ENCODE measurements around the gene CGREF1.

Gene CGREF1

DNA sequence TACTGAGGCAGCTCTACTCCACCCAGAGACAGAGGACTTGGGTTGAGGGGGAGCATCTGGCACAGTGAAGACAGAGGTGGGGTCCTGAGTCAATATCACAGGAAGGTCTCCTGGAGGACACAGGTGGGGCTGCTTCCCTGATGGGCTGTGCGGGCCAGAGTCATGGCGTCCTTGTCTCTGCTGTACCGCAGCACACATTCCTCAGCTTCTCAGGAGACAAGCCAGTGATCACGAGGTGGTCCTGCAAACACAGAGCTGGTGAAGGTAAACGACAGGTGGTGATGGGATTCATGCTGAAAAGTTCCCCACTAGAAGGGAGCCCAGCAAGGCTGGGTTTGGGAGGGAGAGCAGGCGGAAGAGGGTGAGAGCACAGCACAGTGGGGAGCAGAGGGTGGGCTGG lies 39.5 kb upstream of the CGREF1 start:
- in situ Hi-C loops (cut with HindIII; ENCODE audit: low sequenced_read_pairs) = no loop called here
- no peak for DNase-seq (ENCODE audit: low read depth, low spot score)
- TF ChIP-seq, protein P1, sequence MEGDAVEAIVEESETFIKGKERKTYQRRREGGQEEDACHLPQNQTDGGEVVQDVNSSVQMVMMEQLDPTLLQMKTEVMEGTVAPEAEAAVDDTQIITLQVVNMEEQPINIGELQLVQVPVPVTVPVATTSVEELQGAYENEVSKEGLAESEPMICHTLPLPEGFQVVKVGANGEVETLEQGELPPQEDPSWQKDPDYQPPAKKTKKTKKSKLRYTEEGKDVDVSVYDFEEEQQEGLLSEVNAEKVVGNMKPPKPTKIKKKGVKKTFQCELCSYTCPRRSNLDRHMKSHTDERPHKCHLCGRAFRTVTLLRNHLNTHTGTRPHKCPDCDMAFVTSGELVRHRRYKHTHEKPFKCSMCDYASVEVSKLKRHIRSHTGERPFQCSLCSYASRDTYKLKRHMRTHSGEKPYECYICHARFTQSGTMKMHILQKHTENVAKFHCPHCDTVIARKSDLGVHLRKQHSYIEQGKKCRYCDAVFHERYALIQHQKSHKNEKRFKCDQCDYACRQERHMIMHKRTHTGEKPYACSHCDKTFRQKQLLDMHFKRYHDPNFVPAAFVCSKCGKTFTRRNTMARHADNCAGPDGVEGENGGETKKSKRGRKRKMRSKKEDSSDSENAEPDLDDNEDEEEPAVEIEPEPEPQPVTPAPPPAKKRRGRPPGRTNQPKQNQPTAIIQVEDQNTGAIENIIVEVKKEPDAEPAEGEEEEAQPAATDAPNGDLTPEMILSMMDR (IDR thresholded peaks at IDR 0.05; ENCODE audit: low read depth, low read length) = no peak
- H3K4me3 ChIP-seq (ENCODE audit: low read depth, low read length) = no peak overlapping the region

GRCh38 chr2:27155069-27155520 lies 36.2 kb upstream of the CGREF1 start:
- no peak overlapping the region for H3K4me3 ChIP-seq (ENCODE audit: low read depth, low read length)
- in situ Hi-C loops (cut with HindIII; ENCODE audit: low sequenced_read_pairs) = no loop called here
- TF ChIP-seq, protein P1 (IDR thresholded peaks at IDR 0.05; ENCODE audit: low read depth, low read length) = no peak
- no peak for DNase-seq (ENCODE audit: low read depth, low spot score)

GRCh38 chr2:27154488-27154887 lies 35.6 kb upstream of the CGREF1 start:
- TF ChIP-seq, protein P1 (IDR thresholded peaks at IDR 0.05; ENCODE audit: low read depth, low read length) = no peak
- in situ Hi-C loops (cut with HindIII; ENCODE audit: low sequenced_read_pairs) = no loop called here
- no peak for DNase-seq (ENCODE audit: low read depth, low spot score)
- no peak overlapping the region for H3K4me3 ChIP-seq (ENCODE audit: low read depth, low read length)

GRCh38 chr2:27152796-27153464 lies 34.0 kb upstream of the CGREF1 start:
- in situ Hi-C loops (cut with HindIII; ENCODE audit: low sequenced_read_pairs) = no loop called here
- TF ChIP-seq, protein P1 (IDR thresholded peaks at IDR 0.05; ENCODE audit: low read depth, low read length) = no peak
- no peak overlapping the region for H3K4me3 ChIP-seq (ENCODE audit: low read depth, low read length)
- DNase-seq (ENCODE audit: low read depth, low spot score) = no peak

- no peak for DNase-seq (ENCODE audit: low read depth, low spot score)
- H3K4me3 ChIP-seq (ENCODE audit: low read depth, low read length) = no peak overlapping the region
- TF ChIP-seq, protein P1 (IDR thresholded peaks at IDR 0.05; ENCODE audit: low read depth, low read length) = no peak
- in situ Hi-C loops (cut with HindIII; ENCODE audit: low sequenced_read_pairs) = no loop called here
These were observed 33.3 kb upstream of the CGREF1 start for GRCh38 chr2:27152102-27152795.

DNA sequence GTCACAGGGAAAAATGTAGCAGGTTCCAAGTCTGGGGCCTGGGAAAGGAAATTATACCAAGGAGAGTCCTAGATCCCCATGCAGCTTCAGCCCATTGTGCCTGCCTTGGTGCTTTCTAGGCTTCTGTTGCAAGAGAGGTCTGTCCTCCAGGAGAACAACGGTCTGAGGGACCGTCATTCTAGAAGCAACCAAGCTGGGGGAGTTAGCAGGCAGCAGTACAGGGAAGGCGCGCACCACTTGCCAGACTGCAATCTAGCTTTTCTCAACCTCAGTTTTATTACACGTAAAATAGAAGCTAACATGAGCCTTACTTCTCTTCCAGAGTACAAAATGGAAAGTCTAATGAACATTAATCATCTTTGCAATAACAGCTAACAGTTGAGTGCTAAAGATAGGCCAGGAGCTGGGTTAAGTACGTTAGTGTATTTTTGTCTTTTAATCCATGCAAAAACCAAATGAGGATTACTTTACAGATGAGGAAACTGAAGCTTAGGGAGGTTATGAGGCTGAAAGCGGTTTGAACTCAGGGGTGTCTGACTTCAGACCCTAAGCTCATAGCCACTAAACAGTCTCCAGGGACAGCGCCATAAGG lies 31.8 kb upstream of the CGREF1 start:
- DNase-seq (ENCODE audit: low read depth, low spot score) = no peak
- TF ChIP-seq, protein P1 (IDR thresholded peaks at IDR 0.05; ENCODE audit: low read depth, low read length) = no peak
- H3K4me3 ChIP-seq (ENCODE audit: low read depth, low read length) = no peak overlapping the region
- in situ Hi-C loops (cut with HindIII; ENCODE audit: low sequenced_read_pairs) = no loop called here
